Activated T-cell treated with anti-CD3 and anti-CD28 coated beads for 4 hours (primary cell): ENCODE measurements around the gene DIDO1.
"Not testable (repeated sequence)": the region's sequence is repeated elsewhere in the genome, so short reads cannot be mapped to it uniquely, and the experiment has no call there.

Source experiments
- DNase-seq: peaks from one replicate; pipeline ENCODE4 v3.0.0-alpha.2; 2020

DIDO1 gene

DNA sequence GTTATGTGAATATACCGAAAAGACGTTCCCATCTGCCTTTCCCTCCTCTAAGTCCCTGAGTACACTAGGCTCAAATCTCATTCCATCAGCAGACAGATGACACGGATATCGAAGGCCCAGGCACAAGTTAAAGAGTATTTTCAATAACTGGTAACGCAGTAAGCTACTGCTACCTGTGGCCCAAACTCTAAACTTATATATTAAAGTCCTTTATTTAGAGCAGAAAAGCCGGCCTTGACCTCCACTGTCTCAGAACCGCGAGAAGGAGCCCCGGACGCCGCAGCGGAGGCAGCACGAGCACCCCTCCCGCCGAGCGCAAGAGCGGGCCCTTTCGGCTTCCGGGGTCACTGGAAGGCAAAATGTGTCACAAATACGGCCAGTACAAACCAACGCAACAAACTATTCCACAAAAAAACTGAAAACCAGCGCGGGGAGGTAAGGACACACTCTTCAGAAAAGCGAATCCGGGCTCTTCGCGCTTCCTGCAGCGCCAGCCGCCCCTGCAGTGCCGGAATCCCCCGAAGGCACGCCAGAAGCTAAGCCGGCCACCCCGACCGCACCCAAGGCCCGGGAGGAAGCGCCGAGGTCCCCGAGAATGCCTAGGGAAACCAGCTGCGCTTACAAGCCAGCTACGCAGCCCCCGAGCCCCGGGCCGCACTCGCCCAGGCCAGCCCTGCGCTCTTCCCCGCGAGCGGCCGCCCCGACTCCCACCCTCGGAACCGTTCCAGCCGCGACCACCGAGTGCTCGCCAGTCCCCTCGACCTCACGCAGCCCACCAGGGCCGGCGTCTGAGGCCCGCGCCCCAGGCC, 681 bp downstream of the DIDO1 start:
- DNase-seq, result no peak

DNA sequence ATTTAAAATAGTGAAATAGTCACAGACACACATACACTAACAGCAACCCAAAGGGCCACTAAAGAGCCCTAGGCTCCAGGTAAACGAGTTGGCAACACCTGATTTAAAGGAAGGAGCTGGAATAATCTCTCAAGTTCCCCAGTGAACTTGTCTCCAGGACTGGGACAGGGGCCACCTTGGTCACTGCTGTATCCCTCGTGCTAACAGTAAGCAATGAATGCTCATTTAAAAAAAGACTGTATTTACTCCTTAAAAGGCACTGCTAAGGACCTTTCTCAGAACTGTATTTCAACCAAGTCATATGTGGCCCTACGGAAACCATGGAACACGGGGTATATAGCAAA, 1.3 kb downstream of the DIDO1 start:
- no peak for DNase-seq

DNA sequence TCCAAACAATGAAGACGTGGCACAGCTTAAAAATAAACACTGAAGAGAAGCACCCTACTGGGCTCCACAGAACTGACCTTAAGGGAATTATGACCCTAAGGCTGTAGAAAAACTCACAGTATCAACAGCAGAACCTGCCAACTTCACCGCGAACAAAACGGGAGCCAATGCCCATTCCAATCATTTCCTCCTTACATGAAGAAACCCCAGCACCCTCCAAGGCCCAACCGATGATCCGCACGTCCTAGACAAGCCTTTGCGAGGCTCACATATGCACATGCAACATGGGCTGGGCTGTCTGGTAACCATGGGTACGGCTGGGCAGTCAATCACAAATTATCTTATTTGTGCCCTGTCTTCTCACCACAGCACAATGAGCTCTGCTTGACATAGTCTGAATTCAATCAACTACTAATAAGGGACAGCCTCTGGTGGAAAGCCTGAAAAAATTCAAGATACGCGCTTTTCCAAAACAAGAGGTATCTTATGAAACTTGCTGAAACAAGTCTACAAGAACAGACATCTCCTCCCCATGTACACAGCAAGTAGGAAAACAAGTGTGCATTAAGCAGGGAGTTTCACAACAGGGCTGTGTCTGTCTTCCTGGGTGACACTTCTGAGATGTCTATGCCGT, 1.7 kb downstream of the DIDO1 start:
- no peak for DNase-seq

GRCh38 chr20:62923669-62924441, 2.5 kb downstream of the DIDO1 start:
- no peak for DNase-seq

DNA sequence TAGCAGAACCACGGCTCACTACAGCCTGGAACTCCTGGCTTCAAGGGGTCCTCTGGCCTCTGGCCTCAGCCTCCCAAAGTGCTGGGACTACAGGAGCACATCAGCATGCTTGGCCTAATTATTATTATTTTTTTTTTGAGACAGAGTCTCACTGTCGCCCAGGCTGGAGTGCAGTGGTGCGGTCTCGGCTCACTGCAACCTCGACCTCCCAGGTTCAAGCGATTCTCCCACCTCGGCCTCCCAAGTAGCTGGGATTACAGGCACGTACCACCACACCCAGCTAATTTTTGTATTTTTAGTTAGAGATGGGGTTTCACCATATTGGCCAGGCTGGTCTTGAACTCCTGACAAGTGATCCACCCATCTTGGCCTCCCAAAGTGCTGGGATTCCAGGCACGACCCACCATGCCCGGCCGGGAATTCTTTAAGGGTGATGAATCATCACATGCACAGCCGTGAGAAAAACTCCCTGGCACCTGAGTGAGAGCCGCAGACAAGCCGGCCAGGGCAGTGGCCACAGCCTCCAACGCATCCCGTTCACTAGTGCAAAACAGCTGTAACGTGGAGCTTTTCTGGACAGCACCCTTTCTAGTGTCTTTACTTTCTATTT, 3.1 kb downstream of the DIDO1 start:
- not testable (repeated sequence) for DNase-seq

DNA sequence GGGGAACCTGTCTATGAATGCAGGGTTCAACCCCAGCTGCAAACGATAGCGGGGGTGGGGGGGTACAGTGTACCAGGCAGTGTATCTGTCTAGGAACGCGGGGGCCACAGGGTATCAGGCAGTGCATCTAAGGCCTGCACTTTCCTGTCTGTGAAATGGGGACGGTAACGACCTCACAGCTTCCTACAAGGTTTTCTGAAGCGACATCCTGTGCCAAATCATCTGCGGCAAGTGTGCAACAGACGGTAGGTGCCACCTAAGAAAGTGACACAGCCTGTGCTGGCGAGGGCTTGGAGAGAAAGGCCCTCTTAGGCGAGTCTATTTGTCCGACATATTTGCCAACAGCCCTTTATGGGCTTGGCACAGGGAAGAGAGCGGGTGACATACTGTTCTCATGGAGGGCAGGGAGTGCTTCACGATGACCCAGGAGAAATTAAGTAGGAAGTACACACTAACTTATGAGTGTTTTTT, 3.8 kb downstream of the DIDO1 start:
- no peak for DNase-seq

DNA sequence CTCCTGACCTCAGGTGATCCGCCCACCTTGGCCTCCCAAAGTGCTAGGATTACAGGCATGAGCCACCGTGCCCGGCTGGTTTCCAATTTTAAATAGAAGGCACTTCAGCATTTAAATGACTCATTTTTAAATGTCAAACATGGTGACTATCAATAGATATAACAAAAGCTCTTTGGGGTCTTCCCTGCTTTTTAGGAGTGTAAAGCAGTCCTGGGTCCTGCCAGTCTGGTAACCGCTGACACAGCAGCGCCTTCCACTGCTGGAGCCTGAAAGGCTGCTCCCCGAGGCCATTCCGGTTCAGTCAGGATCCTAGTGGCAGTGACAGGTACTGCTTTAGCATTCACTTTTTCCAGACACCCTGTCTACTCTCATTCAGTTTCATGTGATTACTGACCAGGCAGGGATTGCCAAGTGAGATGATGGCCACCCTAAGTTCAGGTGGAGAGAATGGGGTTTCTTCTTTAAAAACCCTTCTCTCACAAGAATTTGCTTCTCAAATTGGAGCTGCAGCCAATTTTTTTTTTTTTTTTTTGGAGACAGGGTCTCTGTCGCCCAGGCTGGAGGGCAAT, 5.1 kb downstream of the DIDO1 start:
- peak; percentile 49 for DNase-seq

DNA sequence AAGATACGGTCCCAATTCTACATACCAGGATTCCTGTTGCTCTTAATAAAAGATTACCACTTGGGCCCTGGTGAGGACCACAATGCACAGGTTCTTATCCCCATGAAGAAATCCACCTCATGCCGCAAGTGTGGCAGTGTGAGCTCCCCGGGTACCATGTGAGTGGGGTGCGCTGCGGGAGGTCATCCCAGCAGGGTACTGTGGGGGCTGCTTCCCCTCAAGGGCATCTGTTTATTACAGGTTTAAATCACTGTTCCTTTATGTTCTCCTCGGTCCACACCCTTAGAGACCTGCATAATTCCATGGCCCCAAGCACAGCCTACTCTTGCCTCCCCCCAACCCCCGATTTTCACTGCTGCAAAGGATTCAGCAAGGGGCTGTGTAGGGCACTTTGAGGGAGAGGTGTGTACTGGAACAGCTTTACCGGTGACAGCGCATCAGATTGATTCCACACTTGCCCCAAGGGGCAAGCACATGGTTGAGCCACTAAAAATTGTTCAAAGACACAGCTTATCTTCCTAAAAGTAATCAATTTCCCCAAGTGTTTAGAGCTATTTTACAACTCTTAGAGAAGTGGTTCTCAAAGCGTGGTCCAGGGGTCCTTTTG, 6.2 kb downstream of the DIDO1 start:
- DNase-seq, result no peak

DNA sequence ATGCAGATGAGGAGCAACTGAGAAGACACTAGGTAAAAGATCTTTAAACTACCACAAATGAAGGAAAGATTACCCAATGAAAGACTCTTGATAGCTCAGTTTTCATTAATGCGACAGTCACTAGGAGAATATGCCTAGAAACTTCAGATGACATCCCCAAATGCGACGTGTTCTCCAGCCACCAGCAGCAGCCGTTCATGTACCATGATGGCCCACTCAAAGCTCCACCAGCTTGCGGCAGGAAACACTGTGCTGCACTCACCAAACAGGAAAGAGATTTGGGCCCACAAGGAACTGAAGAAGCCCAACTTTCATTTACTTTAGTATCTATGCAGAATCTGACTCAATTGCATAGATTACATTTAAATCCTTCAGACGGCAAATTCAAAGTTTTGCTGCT, 7.5 kb downstream of the DIDO1 start:
- DNase-seq, result no peak

- DNase-seq, result no peak
Measured at GRCh38 chr20:62918147-62918546, 8.2 kb downstream of the DIDO1 start.

GRCh38 chr20:62917720-62918119, 8.6 kb downstream of the DIDO1 start:
- DNase-seq, result no peak

DNA sequence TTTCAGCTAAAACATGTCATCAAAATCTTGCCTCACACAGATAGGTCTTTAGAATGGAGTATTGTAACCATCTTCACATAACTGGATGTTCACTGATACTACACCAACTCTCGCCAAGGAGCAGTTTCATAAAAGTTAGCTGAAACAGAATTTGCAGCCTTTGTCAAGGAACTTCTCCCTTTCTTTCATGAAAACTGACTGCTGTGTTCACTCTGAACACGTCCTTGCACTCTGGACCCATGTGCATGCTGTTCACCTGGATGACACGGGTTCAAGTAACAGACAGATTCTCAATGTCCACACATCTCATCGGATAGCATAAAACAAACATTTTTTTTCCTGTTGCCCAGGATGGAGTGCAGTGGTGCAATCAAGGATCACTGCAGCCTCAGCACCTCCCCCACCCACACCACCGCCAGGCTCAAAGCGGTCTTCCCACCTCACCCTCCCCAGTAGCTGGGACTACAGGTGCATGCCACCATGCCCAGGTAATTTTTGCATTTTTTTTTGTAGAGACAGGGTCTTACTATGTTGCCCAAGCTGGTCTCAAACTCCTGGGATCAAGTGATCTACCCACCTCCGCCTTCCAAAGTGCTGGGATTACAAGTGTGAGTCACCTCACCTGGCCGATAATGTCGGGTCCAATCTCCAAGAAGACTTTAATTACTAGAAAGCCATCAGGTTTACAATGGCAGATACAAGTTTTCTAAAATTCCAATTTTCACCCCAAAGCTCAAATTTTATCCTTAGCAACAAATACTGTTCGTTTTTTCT, 9.4 kb downstream of the DIDO1 start:
- DNase-seq, result no peak

GRCh38 chr20:62914970-62915457, 11.3 kb downstream of the DIDO1 start:
- no peak for DNase-seq

GRCh38 chr20:62914436-62914835, 11.9 kb downstream of the DIDO1 start:
- no peak for DNase-seq

DNA sequence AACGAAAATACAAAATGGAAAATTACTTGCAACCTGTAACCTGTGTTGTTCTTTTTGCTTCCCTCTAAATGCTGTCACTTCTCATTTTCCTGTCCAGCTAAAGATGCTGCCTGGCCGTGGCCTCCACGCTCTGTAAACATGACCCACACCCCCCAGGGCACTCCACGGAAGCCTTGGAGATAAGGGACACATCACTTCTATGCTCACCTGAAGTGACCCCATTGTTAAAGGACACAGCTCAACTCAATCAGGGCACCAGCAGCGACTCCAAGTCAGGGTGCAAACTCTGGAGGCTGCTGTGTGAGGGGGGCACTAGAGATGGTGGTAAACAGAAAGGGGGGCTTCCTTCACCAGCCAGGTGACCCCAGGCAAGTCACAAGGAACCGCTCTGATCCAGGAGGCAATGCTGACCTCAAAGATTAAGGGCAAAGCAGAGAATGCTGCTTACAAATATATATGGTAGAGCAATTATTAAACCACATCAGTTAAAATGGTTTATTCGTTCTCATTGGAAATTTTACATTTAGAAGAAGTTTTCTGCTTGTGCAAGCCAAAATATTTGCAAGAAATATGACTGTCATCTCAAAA, 13.2 kb downstream of the DIDO1 start:
- no peak for DNase-seq

DNA sequence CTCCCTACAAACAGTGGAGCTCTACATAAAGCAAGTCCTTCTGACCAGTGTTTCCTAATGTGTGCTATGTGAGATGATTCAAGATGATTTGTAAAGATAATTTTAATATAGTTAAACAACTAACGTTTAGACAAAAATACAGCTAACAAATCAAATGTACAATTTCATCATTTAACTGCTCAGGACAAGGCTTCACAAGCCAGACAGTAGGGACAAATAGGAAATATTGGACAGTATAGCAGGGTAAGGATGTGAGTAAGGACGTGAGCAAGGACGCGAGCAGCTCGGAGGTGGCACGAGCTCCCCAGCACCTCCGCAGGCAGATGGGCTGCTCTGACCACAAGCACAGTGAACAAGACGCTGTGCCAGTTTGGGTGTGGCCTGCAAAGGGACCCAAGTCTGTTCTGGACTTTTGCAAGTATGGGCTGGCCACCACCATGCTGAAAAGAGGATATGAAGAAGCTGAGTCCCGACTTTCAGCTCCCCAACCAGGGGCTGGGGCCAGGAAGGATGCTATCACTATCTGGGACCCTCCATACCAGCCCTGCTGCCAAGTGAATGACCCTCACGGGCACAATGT, 14.5 kb downstream of the DIDO1 start:
- no peak for DNase-seq

- no peak for DNase-seq
Measured at GRCh38 chr20:62910777-62911497, 15.4 kb downstream of the DIDO1 start.

DNA sequence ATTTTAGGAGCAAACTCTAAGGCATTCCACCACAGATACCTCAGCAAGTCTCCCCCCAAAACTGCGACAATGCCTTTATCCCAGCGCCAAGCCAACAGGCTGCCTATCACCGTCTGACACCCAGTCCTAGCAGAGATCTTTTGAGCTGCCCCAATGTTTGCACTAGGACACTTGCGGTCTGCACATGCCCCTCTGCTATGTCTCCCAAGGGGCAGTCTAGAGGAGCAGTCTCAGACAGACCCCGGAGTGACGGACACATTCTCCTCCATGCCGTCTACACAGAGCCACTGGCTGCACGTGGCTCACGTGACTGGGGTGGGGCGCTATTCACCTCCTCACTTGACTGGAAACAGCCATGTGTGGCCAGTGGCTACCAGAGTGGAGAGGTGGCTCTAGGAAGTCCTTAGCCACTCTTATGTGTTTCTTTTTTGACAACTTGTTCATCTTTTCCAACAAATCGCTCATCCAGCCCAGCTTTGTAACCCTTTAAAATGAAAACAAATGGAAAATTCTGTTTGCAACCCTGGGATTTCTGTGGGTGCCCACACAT, 16.0 kb downstream of the DIDO1 start:
- no peak for DNase-seq

DNA sequence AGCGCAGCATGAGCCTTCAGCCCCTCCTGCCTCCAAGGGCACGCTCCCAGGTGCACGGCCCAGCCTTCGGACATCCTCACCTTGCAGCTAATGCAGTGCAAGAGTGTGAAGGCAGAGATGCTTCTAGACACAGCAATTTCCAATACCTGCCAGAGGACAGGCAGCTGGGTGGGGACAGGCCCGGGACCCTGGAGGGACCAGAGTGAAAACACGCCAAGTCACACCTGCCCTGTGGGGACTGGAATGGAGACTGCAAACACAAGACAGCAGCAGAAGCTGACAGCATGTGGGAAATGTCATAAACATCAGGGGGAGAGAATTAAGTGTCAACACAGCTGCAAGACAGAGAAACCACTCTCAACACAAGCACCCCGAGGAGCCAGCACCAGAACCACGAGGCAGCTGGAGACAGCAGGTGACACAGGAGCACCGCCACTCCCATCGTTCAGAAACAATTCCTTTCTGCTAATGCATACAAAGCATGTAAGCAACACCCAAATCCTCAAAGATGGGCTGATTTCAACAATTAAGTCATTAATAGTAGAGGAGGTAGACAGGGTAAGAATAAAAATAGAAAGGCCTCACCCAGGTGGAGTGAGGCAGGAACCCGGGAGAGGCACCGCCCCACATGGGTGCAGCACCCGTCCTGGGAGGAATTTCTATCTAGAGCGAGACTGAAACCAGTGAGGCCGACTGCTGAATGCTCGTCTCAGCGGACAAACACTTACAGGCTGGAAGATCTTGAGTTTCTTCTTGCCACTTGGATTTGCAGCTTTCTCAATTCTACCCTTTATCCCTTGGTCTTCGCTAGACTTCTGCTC, 17.1 kb downstream of the DIDO1 start:
- DNase-seq, result no peak
